Measurements from ENCODE around the gene TNS2.

Gene TNS2

DNA sequence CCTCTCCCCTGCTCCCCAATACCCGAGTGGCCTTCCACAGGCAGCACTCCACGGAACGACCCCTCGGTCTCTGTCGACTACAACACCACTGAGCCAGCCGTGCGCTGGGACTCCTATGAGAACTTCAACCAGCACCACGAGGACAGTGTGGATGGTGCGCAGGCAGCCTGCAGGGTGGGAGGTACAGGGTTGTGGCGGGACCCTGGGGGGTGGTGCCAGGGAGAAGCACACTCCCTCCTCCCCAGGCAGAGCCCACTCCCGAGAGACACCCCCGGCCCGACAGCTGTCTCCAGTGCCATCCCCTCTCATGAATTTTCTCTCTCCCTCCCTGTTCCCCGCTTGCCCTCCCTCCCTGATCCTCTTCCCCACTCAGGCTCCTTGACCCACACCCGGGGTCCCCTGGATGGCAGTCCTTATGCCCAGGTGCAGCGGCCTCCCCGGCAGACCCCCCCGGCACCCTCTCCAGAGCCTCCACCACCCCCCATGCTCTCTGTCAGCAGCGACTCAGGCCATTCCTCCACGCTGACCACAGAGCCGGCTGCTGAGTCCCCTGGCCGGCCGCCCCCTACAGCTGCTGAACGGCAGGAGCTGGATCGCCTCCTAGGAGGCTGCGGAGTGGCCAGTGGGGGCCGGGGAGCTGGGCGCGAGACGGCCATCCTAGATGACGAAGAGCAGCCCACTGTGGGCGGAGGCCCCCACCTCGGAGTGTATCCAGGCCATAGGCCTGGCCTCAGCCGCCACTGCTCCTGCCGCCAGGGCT, 9.0 kb downstream of the TNS2 start:
- Histone ChIP-seq H3K27ac (ENCODE audit: low read length) (no peak overlapping the region), H3K4me1 (ENCODE audit: insufficient read depth, low read length) (no peaks in the 10 kb centered on the region), H4K20me1 (ENCODE audit: insufficient read depth, low read length) (no peaks in the 10 kb centered on the region), H3K9ac (ENCODE audit: low read depth, low read length) (no peak overlapping the region), H2AFZ (ENCODE audit: low read depth, low read length) (no peak overlapping the region), H3K36me3 (ENCODE audit: insufficient read depth, low read length) (no peaks in the 10 kb centered on the region), H3K4me2 (ENCODE audit: insufficient read depth, low read length) (no peak overlapping the region), H3K9me3 (ENCODE audit: insufficient read depth, low read length, severe bottlenecking) (no peaks in the 10 kb centered on the region), H3K79me2 (ENCODE audit: insufficient read depth, low read length) (no peaks in the 10 kb centered on the region), H3K4me3 (ENCODE audit: low read depth in 1 of 2, low read length in 2 of 2) (no peak overlapping the region), H3K27me3 (ENCODE audit: insufficient read depth, low read length, poor library complexity) (no peaks in the 10 kb centered on the region)
- DNase-seq (no peak), ATAC-seq (ENCODE audit: insufficient read depth, low read depth) (no peak)
- no peak for TF ChIP-seq EZH2 (IDR thresholded peaks at IDR 0.05; ENCODE audit: borderline replicate concordance, low read depth, low read length, severe bottlenecking)
- TF ChIP-seq, protein P1, sequence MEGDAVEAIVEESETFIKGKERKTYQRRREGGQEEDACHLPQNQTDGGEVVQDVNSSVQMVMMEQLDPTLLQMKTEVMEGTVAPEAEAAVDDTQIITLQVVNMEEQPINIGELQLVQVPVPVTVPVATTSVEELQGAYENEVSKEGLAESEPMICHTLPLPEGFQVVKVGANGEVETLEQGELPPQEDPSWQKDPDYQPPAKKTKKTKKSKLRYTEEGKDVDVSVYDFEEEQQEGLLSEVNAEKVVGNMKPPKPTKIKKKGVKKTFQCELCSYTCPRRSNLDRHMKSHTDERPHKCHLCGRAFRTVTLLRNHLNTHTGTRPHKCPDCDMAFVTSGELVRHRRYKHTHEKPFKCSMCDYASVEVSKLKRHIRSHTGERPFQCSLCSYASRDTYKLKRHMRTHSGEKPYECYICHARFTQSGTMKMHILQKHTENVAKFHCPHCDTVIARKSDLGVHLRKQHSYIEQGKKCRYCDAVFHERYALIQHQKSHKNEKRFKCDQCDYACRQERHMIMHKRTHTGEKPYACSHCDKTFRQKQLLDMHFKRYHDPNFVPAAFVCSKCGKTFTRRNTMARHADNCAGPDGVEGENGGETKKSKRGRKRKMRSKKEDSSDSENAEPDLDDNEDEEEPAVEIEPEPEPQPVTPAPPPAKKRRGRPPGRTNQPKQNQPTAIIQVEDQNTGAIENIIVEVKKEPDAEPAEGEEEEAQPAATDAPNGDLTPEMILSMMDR (IDR thresholded peaks at IDR 0.05; ENCODE audit: borderline replicate concordance, extremely low read depth, low read length, poor library complexity, severe bottlenecking): no peak

DNA sequence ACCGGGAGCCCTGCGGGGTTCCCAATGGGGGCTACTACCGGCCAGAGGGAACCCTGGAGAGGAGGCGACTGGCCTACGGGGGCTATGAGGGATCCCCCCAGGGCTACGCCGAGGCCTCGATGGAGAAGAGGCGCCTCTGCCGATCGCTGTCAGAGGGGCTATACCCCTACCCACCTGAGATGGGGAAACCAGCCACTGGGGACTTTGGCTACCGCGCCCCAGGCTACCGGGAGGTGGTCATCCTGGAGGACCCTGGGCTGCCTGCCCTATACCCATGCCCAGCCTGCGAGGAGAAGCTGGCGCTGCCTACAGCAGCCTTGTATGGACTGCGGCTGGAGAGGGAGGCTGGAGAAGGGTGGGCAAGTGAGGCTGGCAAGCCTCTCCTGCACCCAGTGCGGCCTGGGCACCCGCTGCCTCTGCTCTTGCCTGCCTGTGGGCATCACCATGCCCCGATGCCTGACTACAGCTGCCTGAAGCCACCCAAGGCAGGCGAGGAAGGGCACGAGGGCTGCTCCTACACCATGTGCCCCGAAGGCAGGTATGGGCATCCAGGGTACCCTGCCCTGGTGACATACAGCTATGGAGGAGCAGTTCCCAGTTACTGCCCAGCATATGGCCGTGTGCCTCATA, 9.7 kb downstream of the TNS2 start:
- Histone ChIP-seq H3K9ac (ENCODE audit: low read depth, low read length) (no peak overlapping the region), H3K9me3 (ENCODE audit: insufficient read depth, low read length, severe bottlenecking) (no peaks in the 10 kb centered on the region), H3K27ac (ENCODE audit: low read length) (no peak overlapping the region), H4K20me1 (ENCODE audit: insufficient read depth, low read length) (no peaks in the 10 kb centered on the region), H3K27me3 (ENCODE audit: insufficient read depth, low read length, poor library complexity) (no peaks in the 10 kb centered on the region), H3K4me1 (ENCODE audit: insufficient read depth, low read length) (no peaks in the 10 kb centered on the region), H3K4me3 (ENCODE audit: low read depth in 1 of 2, low read length in 2 of 2) (no peak overlapping the region), H3K4me2 (ENCODE audit: insufficient read depth, low read length) (no peak overlapping the region), H2AFZ (ENCODE audit: low read depth, low read length) (no peak overlapping the region), H3K79me2 (ENCODE audit: insufficient read depth, low read length) (no peaks in the 10 kb centered on the region), H3K36me3 (ENCODE audit: insufficient read depth, low read length) (peaks cover 3% of the 10 kb centered on the region)
- TF ChIP-seq, protein P1 (IDR thresholded peaks at IDR 0.05; ENCODE audit: borderline replicate concordance, extremely low read depth, low read length, poor library complexity, severe bottlenecking): no peak
- no peak for TF ChIP-seq EZH2 (IDR thresholded peaks at IDR 0.05; ENCODE audit: borderline replicate concordance, low read depth, low read length, severe bottlenecking)
- DNase-seq (no peak), ATAC-seq (ENCODE audit: insufficient read depth, low read depth) (no peak)

DNA sequence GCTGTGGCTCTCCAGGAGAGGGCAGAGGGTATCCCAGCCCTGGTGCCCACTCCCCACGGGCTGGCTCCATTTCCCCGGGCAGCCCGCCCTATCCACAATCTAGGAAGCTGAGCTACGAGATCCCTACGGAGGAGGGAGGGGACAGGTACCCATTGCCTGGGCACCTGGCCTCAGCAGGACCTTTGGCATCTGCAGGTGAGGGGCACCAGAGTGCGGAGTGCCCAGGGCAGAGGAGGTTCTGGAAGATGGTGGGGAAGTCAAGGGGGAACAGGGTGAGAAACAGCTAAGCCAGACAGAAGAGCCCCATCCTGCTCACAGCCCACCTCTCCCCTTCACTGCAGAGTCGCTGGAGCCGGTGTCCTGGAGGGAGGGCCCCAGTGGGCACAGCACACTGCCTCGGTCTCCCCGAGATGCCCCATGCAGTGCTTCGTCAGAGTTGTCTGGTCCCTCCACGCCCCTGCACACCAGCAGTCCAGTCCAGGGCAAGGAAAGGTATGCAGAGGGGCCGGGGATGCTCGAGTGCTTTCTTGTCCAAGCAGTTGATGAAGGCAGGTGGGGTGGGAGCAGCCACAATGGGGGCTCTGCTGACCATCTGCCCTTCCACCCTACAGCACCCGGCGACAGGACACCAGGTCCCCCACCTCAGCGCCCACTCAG, 10.3 kb downstream of the TNS2 start:
- Histone ChIP-seq H3K27me3 (ENCODE audit: insufficient read depth, low read length, poor library complexity) (no peaks in the 10 kb centered on the region), H3K4me2 (ENCODE audit: insufficient read depth, low read length) (no peak overlapping the region), H2AFZ (ENCODE audit: low read depth, low read length) (no peak overlapping the region), H4K20me1 (ENCODE audit: insufficient read depth, low read length) (no peaks in the 10 kb centered on the region), H3K9ac (ENCODE audit: low read depth, low read length) (no peak overlapping the region), H3K79me2 (ENCODE audit: insufficient read depth, low read length) (no peaks in the 10 kb centered on the region), H3K9me3 (ENCODE audit: insufficient read depth, low read length, severe bottlenecking) (no peaks in the 10 kb centered on the region), H3K36me3 (ENCODE audit: insufficient read depth, low read length) (peaks cover 8% of the 10 kb centered on the region), H3K4me3 (ENCODE audit: low read depth in 1 of 2, low read length in 2 of 2) (no peak overlapping the region), H3K27ac (ENCODE audit: low read length) (no peak overlapping the region), H3K4me1 (ENCODE audit: insufficient read depth, low read length) (no peaks in the 10 kb centered on the region)
- TF ChIP-seq EZH2 (IDR thresholded peaks at IDR 0.05; ENCODE audit: borderline replicate concordance, low read depth, low read length, severe bottlenecking): no peak
- TF ChIP-seq, protein P1 (IDR thresholded peaks at IDR 0.05; ENCODE audit: borderline replicate concordance, extremely low read depth, low read length, poor library complexity, severe bottlenecking): no peak
- ATAC-seq (ENCODE audit: insufficient read depth, low read depth): no peak
- no peak for DNase-seq

All from DND-41 (cell line).